OCI-LY1 (cell line): ENCODE results near the gene SHROOM4.

Experiments
- H2AFZ ChIP-seq: fragments of 200-600 bp; sonication (generic), shearing (Covaris generic); 2 replicates; pipeline ENCODE4 v1.6.0; 2014; ENCODE audit warnings: antibody characterized with exemption, mild to moderate bottlenecking, low read length
- H3F3A ChIP-seq: fragments of 200-600 bp; sonication (generic), shearing (Covaris generic); 2 replicates; pipeline ENCODE4 v1.6.0; 2014; ENCODE audit warnings: mild to moderate bottlenecking, antibody characterized with exemption, low read length, moderate library complexity; ENCODE audit not compliant: insufficient read depth
- H3K27ac ChIP-seq: fragments of 200-600 bp; sonication (generic); 2 replicates; pipeline ENCODE4 v1.5.1; 2014; ENCODE audit warnings: low read length, mixed run types, mild to moderate bottlenecking, low read depth; ENCODE audit not compliant: poor library complexity, severe bottlenecking
- H3K27me3 ChIP-seq: fragments of 200-600 bp; sonication (generic); 2 replicates; pipeline ENCODE4 v1.6.0; 2014; ENCODE audit warnings: antibody characterized with exemption, mild to moderate bottlenecking, low read length, moderate library complexity; ENCODE audit not compliant: insufficient read depth
- H3K36me3 ChIP-seq: fragments of 200-600 bp; sonication (generic); 2 replicates; pipeline ENCODE4 v1.6.1; 2014; ENCODE audit warnings: mild to moderate bottlenecking, antibody characterized with exemption, low read length, moderate library complexity, mixed read lengths; ENCODE audit not compliant: insufficient read depth
- H3K4me1 ChIP-seq: fragments of 200-600 bp; sonication (generic); 2 replicates; pipeline ENCODE4 v1.5.1; 2014; ENCODE audit warnings: mild to moderate bottlenecking, low read length, moderate library complexity; ENCODE audit not compliant: insufficient read depth, severe bottlenecking
- H3K4me2 ChIP-seq: fragments of 200-600 bp; sonication (generic), shearing (Covaris generic); 2 replicates; pipeline ENCODE4 v1.6.1; 2014; ENCODE audit warnings: low read length
- H3K4me3 ChIP-seq: fragments of 200-600 bp; sonication (generic); 2 replicates; pipeline ENCODE4 v1.5.1; 2014; ENCODE audit warnings: low read length, low read depth, mild to moderate bottlenecking, mixed read lengths; ENCODE audit not compliant: poor library complexity, severe bottlenecking
- H3K79me2 ChIP-seq: fragments of 200-600 bp; shearing (Covaris generic); 2 replicates; pipeline ENCODE4 v1.6.1; 2016; ENCODE audit warnings: mixed run types, low read length, mixed read lengths; ENCODE audit not compliant: insufficient read depth
- H3K9ac ChIP-seq: fragments of 200-600 bp; sonication (generic), shearing (Covaris generic); 2 replicates; pipeline ENCODE4 v1.6.1; 2014; ENCODE audit warnings: mild to moderate bottlenecking, low read length, mixed read lengths
- H3K9me2 ChIP-seq: fragments of 200-600 bp; sonication (generic), shearing (Covaris generic); 2 replicates; pipeline ENCODE4 v1.6.1; 2014; ENCODE audit warnings: low read depth, mild to moderate bottlenecking, low read length, mixed read lengths
- H3K9me3 ChIP-seq: fragments of 200-600 bp; shearing (Covaris generic); 2 replicates; pipeline ENCODE4 v1.6.1; 2014; ENCODE audit warnings: low read length, mixed read lengths
- H4K20me1 ChIP-seq: fragments of 200-600 bp; sonication (generic), shearing (Covaris generic); 2 replicates; pipeline ENCODE4 v1.6.0; 2016; ENCODE audit warnings: mild to moderate bottlenecking, low read length; ENCODE audit not compliant: insufficient read depth
- EZH2 ChIP-seq: fragments of 200-600 bp; sonication (generic), shearing (Covaris generic); IDR thresholded peaks from 2 replicates; pipeline ENCODE4 v1.8.0; 2017; ENCODE audit warnings: borderline replicate concordance, mixed run types, mild to moderate bottlenecking, antibody characterized with exemption, low read length, moderate library complexity, mixed read lengths
- TF ChIP-seq, protein P1 (sequence below): fragments of 200-600 bp; sonication (generic), shearing (Covaris generic); IDR thresholded peaks from 2 replicates; pipeline ENCODE4 v1.5.1; 2017; ENCODE audit warnings: mild to moderate bottlenecking, antibody characterized with exemption, low read length, moderate library complexity, mixed read lengths

SHROOM4 gene

DNA sequence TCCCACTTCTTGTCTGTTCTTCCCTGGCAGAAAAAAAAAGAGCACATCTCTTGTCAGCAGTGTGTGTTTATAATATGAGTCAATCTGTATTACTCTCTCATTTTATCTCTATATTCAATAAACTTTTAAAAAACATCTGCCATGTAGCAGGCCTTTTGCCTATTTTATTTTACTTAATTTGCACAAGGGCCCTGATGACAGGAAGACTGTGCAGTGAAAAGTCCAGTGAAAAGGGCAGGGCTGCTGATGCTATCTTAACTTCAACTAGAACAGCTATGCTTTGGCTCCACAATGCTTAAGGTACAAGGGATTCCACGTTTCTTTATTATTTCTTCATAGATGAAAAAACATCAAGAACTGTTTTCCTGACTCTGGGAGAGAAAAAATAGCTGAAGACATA, 246.4 kb downstream of the SHROOM4 start:
- Histone ChIP-seq H2AFZ (no peak overlapping the region), H3K4me3 (no peak overlapping the region), H3F3A (no peaks in the 10 kb centered on the region), H3K9ac (no peak overlapping the region), H3K4me2 (no peak overlapping the region), H3K27me3 (no peaks in the 10 kb centered on the region), H3K79me2 (no peaks in the 10 kb centered on the region), H3K36me3 (no peaks in the 10 kb centered on the region), H3K9me3 (no peaks in the 10 kb centered on the region), H3K4me1 (no peaks in the 10 kb centered on the region), H3K9me2 (no peaks in the 10 kb centered on the region), H3K27ac (no peak overlapping the region), H4K20me1 (no peaks in the 10 kb centered on the region)
- TF ChIP-seq, protein P1, sequence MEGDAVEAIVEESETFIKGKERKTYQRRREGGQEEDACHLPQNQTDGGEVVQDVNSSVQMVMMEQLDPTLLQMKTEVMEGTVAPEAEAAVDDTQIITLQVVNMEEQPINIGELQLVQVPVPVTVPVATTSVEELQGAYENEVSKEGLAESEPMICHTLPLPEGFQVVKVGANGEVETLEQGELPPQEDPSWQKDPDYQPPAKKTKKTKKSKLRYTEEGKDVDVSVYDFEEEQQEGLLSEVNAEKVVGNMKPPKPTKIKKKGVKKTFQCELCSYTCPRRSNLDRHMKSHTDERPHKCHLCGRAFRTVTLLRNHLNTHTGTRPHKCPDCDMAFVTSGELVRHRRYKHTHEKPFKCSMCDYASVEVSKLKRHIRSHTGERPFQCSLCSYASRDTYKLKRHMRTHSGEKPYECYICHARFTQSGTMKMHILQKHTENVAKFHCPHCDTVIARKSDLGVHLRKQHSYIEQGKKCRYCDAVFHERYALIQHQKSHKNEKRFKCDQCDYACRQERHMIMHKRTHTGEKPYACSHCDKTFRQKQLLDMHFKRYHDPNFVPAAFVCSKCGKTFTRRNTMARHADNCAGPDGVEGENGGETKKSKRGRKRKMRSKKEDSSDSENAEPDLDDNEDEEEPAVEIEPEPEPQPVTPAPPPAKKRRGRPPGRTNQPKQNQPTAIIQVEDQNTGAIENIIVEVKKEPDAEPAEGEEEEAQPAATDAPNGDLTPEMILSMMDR, result no peak
- TF ChIP-seq EZH2, result no peak

DNA sequence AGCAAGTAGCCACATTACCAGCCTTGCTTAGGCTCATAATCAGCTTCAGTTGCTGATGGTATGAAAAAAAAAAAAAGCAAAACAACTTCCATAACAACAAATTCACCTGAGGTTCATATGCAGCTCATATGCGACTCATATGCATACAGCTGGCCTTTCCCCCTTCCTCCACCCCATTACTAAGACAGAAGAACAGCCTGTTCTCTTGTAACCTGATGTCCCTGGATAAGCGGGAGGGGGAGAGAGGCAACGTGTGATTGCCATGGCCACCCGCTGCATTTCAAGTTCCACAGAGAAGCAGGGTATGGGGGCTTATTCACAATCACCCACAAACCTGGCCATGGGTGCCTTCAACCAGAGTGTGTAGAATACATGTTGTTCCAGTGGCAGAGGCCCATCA, 248.3 kb downstream of the SHROOM4 start:
- H4K20me1 ChIP-seq, result no peaks in the 10 kb centered on the region
- no peaks in the 10 kb centered on the region for H3K4me1 ChIP-seq
- H3K27ac ChIP-seq, result no peak overlapping the region
- no peaks in the 10 kb centered on the region for H3K27me3 ChIP-seq
- no peak overlapping the region for H3K4me3 ChIP-seq
- H3F3A ChIP-seq, result no peaks in the 10 kb centered on the region
- H3K9me3 ChIP-seq, result no peaks in the 10 kb centered on the region
- no peaks in the 10 kb centered on the region for H3K36me3 ChIP-seq
- no peaks in the 10 kb centered on the region for H3K9me2 ChIP-seq
- H2AFZ ChIP-seq, result no peak overlapping the region
- no peak overlapping the region for H3K9ac ChIP-seq
- no peak overlapping the region for H3K4me2 ChIP-seq
- TF ChIP-seq, protein P1, result no peak
- no peak for TF ChIP-seq EZH2
- no peaks in the 10 kb centered on the region for H3K79me2 ChIP-seq
